Body of pancreas (tissue), 4 donors: ENCODE results near the gene HLA-DQA1.

ENCODE experiments used
- POLR2A ChIP-seq, 3 donors: fragments of 450-650 bp; IDR thresholded peaks; one replicate each; pipeline ENCODE4 v1.6.1; 2016; ENCODE audit warnings: antibody characterized with exemption in 3 of 3, mild to moderate bottlenecking in 2 of 3
- TF ChIP-seq, protein P1 (sequence below), 7 experiments: fragments of 450-650 bp in 4 of 7; fragments of 200-600 bp in 3 of 7; sonication (generic) in 3 of 7; IDR thresholded peaks; one replicate each; pipeline ENCODE4 v1.5.1; 2016 to 2019; ENCODE audit warnings: antibody characterized with exemption in 7 of 7

GRCh38 chr6:32692019-32692418 lies 54.8 kb downstream of the HLA-DQA1 start:
- TF ChIP-seq, protein P1, sequence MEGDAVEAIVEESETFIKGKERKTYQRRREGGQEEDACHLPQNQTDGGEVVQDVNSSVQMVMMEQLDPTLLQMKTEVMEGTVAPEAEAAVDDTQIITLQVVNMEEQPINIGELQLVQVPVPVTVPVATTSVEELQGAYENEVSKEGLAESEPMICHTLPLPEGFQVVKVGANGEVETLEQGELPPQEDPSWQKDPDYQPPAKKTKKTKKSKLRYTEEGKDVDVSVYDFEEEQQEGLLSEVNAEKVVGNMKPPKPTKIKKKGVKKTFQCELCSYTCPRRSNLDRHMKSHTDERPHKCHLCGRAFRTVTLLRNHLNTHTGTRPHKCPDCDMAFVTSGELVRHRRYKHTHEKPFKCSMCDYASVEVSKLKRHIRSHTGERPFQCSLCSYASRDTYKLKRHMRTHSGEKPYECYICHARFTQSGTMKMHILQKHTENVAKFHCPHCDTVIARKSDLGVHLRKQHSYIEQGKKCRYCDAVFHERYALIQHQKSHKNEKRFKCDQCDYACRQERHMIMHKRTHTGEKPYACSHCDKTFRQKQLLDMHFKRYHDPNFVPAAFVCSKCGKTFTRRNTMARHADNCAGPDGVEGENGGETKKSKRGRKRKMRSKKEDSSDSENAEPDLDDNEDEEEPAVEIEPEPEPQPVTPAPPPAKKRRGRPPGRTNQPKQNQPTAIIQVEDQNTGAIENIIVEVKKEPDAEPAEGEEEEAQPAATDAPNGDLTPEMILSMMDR (IDR thresholded peaks at IDR 0.05): peak in 5 of 7 experiments; percentile 2 to 52 (median 30)
- TF ChIP-seq POLR2A (IDR thresholded peaks at IDR 0.05): no peak
